Left lung (tissue), 10 donors: ENCODE measurements around the gene SMARCD3. TPM values are rescaled to one million over a fixed set of nuclear protein-coding genes. Genes with fewer than 3 reads are reported as not detected.

Source experiments
- ATAC-seq: fragments of 200-7000 bp; cut with Tn5 transposase; one replicate; pipeline ENCODE4 v1.9.1; 2020; ENCODE audit warnings: moderate library complexity
- DNase-seq, 4 donors: peaks; one replicate each; pipeline ENCODE4 v3.0.0-alpha.2; 2013 to 2020
- H3K27ac ChIP-seq, 2 donors: fragments of 200-600 bp; sonication (generic) in 1 of 2; one replicate each; pipeline versions ENCODE4 v1.5.0 to v1.8.0; 2020 to 2021
- H3K27me3 ChIP-seq, 2 donors: fragments of 200-600 bp; sonication (generic) in 1 of 2; one replicate each; pipeline versions ENCODE4 v1.5.0 to v1.8.0; 2020 to 2021
- H3K36me3 ChIP-seq, 2 donors: fragments of 200-600 bp; sonication (generic) in 1 of 2; one replicate each; pipeline versions ENCODE4 v1.5.0 to v1.8.0; 2020 to 2021
- H3K4me1 ChIP-seq, 2 donors: fragments of 200-600 bp; one replicate each; pipeline ENCODE4 v1.8.0; 2021
- H3K4me3 ChIP-seq, 2 donors: fragments of 200-600 bp; sonication (generic) in 1 of 2; one replicate each; pipeline versions ENCODE4 v1.5.0 to v1.8.0; 2020 to 2021; ENCODE audit warnings: mild to moderate bottlenecking in 1 of 2
- H3K9me3 ChIP-seq, 2 donors: fragments of 200-600 bp; sonication (generic) in 1 of 2; one replicate each; pipeline versions ENCODE4 v1.5.0 to v1.8.0; 2020 to 2021
- intact Hi-C, 2 donors: fragments of 100-400 bp; cut with DNase I; formaldehyde crosslinking; loops; one replicate each; pipeline versions ENCODE4 v1.11.2 to v1.14.2; 2022
- polyA plus RNA-seq, 6 donors: library from polyadenylated mRNA; unstranded; fragments of 120-200 nt; gene quantifications; one replicate each; pipeline ENCODE4 v1.2.1, GENCODE V29; 2013; ENCODE audit not compliant: insufficient read length in 6 of 6
- total RNA-seq, 2 donors: library from RNA; stranded (reverse); fragmentation: NEBNext Ultra II Directional; extraction: Animal tissue kit (Norgen Biotek cat#: 25700); gene quantifications; one replicate each; pipeline ENCODE4 v1.2.1, GENCODE V29; 2021
- TF ChIP-seq, protein P1 (sequence below), 2 donors: fragments of 200-600 bp; sonication (generic) in 1 of 2; IDR thresholded peaks; one replicate each; pipeline versions ENCODE4 v1.5.0 to v1.8.0; 2021; ENCODE audit warnings: antibody characterized with exemption in 2 of 2
- donor health status: DM: no; HTN: yes; CAD: no.
- donor health status: DM: no; HTN: no; CAD: no.

Gene SMARCD3
- total and polyA plus RNA-seq, 8 donors: 45.5 to 130 (median 95.3) TPM

DNA sequence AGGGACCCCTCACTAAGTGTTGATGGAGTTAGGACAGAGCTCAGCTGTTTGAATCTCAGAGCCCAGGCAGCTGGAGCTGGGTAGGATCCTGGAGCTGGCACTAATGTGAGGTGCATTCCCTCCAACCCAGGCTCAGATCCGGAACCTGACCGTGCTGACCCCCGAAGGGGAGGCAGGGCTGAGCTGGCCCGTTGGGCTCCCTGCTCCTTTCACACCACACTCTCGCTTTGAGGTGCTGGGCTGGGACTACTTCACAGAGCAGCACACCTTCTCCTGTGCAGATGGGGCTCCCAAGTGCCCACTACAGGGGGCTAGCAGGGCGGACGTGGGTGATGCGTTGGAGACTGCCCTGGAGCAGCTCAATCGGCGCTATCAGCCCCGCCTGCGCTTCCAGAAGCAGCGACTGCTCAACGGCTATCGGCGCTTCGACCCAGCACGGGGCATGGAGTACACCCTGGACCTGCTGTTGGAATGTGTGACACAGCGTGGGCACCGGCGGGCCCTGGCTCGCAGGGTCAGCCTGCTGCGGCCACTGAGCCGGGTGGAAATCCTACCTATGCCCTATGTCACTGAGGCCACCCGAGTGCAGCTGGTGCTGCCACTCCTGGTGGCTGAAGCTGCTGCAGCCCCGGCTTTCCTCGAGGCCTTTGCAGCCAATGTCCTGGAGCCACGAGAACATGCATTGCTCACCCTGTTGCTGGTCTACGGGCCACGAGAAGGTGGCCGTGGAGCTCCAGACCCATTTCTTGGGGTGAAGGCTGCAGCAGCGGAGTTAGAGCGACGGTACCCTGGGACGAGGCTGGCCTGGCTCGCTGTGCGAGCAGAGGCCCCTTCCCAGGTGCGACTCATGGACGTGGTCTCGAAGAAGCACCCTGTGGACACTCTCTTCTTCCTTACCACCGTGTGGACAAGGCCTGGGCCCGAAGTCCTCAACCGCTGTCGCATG, 11.0 kb downstream of the SMARCD3 start:
- H3K4me3 ChIP-seq: no peak overlapping the region
- no peak overlapping the region for H3K27ac ChIP-seq
- no peaks in the 10 kb centered on the region for H3K9me3 ChIP-seq
- TF ChIP-seq, protein P1, sequence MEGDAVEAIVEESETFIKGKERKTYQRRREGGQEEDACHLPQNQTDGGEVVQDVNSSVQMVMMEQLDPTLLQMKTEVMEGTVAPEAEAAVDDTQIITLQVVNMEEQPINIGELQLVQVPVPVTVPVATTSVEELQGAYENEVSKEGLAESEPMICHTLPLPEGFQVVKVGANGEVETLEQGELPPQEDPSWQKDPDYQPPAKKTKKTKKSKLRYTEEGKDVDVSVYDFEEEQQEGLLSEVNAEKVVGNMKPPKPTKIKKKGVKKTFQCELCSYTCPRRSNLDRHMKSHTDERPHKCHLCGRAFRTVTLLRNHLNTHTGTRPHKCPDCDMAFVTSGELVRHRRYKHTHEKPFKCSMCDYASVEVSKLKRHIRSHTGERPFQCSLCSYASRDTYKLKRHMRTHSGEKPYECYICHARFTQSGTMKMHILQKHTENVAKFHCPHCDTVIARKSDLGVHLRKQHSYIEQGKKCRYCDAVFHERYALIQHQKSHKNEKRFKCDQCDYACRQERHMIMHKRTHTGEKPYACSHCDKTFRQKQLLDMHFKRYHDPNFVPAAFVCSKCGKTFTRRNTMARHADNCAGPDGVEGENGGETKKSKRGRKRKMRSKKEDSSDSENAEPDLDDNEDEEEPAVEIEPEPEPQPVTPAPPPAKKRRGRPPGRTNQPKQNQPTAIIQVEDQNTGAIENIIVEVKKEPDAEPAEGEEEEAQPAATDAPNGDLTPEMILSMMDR (IDR thresholded peaks at IDR 0.05): no peak
- intact Hi-C loops: no loop called here
- DNase-seq (no peak), ATAC-seq (no peak)
- peaks cover 0 to 18% of the 10 kb centered on the region in 2 donors for H3K4me1 ChIP-seq
- H3K27me3 ChIP-seq: no peaks in the 10 kb centered on the region
- H3K36me3 ChIP-seq: peaks cover 0 to 80% of the 10 kb centered on the region in 2 donors

DNA sequence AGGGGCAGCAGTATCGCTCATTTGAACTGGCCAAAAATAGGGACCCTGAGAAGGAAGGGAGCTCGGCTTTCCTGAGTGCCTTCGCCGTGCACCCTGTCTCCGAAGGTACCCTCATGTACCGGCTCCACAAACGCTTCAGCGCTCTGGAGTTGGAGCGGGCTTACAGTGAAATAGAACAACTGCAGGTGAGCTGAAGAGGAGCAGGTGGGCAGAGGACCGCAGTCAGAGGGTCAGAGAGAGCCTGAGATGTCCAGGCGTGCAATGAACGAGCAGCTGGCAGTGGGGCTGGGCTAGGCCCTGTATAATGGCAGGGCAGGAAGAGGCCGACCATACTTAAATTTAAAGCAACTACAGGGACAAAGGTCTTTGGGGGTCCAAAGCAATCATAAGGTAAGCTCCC, 12.1 kb downstream of the SMARCD3 start:
- Histone ChIP-seq H3K36me3 (peaks cover 0 to 69% of the 10 kb centered on the region in 2 donors), H3K4me3 (no peak overlapping the region), H3K27ac (no peak overlapping the region), H3K4me1 (peaks cover 2 to 24% of the 10 kb centered on the region in 2 donors), H3K27me3 (no peaks in the 10 kb centered on the region), H3K9me3 (no peaks in the 10 kb centered on the region)
- DNase-seq (no peak), ATAC-seq (no peak)
- intact Hi-C loops: no loop called here
- TF ChIP-seq, protein P1 (IDR thresholded peaks at IDR 0.05): no peak

GRCh38 chr7:151235091-151235787, 13.3 kb downstream of the SMARCD3 start:
- no peaks in the 10 kb centered on the region for H3K27me3 ChIP-seq
- DNase-seq: peak in 2 of 4 donors; percentile 29 to 75
- TF ChIP-seq, protein P1 (IDR thresholded peaks at IDR 0.05): no peak
- intact Hi-C loops: no loop called here
- H3K9me3 ChIP-seq: no peaks in the 10 kb centered on the region
- H3K27ac ChIP-seq: no peak overlapping the region
- ATAC-seq: no peak
- peaks cover 0 to 57% of the 10 kb centered on the region in 2 donors for H3K36me3 ChIP-seq
- peaks cover 2 to 24% of the 10 kb centered on the region in 2 donors for H3K4me1 ChIP-seq
- H3K4me3 ChIP-seq: no peak overlapping the region

GRCh38 chr7:151233804-151234203, 14.7 kb downstream of the SMARCD3 start:
- ATAC-seq (no peak), DNase-seq (peak in 2 of 4 donors; percentile 28 to 49)
- peaks cover 2 to 24% of the 10 kb centered on the region in 2 donors for H3K4me1 ChIP-seq
- TF ChIP-seq, protein P1 (IDR thresholded peaks at IDR 0.05): no peak
- no peaks in the 10 kb centered on the region for H3K9me3 ChIP-seq
- peak overlapping the region in 1 of 2 donors; percentile 89 for H3K27ac ChIP-seq
- H3K4me3 ChIP-seq: peak overlapping the region; percentile 98
- no peaks in the 10 kb centered on the region for H3K27me3 ChIP-seq
- peaks cover 0 to 43% of the 10 kb centered on the region in 2 donors for H3K36me3 ChIP-seq
- intact Hi-C loops: no loop called here
